B cell (primary cell): ENCODE results near the gene CENPF.

Experiments used
- EZH2 ChIP-seq: IDR thresholded peaks from 2 replicates; pipeline ENCODE4 v1.6.1; 2012; ENCODE audit warnings: borderline replicate concordance, low read depth, mild to moderate bottlenecking, moderate library complexity, low read length; ENCODE audit not compliant: insufficient read depth, poor library complexity, severe bottlenecking
- TF ChIP-seq, protein P1 (sequence below): fragments of 200-600 bp; IDR thresholded peaks from one replicate; pipeline ENCODE4 v1.8.0; 2022; ENCODE audit warnings: antibody characterized with exemption, mild to moderate bottlenecking

- TF ChIP-seq, protein P1, sequence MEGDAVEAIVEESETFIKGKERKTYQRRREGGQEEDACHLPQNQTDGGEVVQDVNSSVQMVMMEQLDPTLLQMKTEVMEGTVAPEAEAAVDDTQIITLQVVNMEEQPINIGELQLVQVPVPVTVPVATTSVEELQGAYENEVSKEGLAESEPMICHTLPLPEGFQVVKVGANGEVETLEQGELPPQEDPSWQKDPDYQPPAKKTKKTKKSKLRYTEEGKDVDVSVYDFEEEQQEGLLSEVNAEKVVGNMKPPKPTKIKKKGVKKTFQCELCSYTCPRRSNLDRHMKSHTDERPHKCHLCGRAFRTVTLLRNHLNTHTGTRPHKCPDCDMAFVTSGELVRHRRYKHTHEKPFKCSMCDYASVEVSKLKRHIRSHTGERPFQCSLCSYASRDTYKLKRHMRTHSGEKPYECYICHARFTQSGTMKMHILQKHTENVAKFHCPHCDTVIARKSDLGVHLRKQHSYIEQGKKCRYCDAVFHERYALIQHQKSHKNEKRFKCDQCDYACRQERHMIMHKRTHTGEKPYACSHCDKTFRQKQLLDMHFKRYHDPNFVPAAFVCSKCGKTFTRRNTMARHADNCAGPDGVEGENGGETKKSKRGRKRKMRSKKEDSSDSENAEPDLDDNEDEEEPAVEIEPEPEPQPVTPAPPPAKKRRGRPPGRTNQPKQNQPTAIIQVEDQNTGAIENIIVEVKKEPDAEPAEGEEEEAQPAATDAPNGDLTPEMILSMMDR, result no peak
- no peak for TF ChIP-seq EZH2
These were observed 46.6 kb downstream of the CENPF start for GRCh38 chr1:214649607-214650006.
